Brain microvascular endothelial cell (primary cell): ENCODE data around the gene ABCB1.
"Not testable (repeated sequence)": the region's sequence is repeated elsewhere in the genome, so short reads cannot be mapped to it uniquely, and the experiment has no call there.

Source experiments
- DNase-seq: peaks from one replicate; pipeline ENCODE4 v3.0.0-alpha.2; 2020
- H3K27ac ChIP-seq: fragments of 250-450 bp; sonication (Bioruptor Pico); 2 replicates; pipeline ENCODE4 v1.5.1; 2020; ENCODE audit warnings: mild to moderate bottlenecking, moderate library complexity
- H3K27me3 ChIP-seq: fragments of 250-450 bp; sonication (Bioruptor Pico); replicated peaks from 2 replicates; pipeline ENCODE4 v1.5.1; 2020; ENCODE audit warnings: mild to moderate bottlenecking
- H3K36me3 ChIP-seq: fragments of 250-450 bp; sonication (Bioruptor Pico); replicated peaks from 2 replicates; pipeline ENCODE4 v1.5.1; 2020; ENCODE audit warnings: mild to moderate bottlenecking
- H3K4me3 ChIP-seq: 2 replicates; pipeline ENCODE4 v1.5.1; 2011; ENCODE audit warnings: low read depth, mild to moderate bottlenecking, control low read depth, low read length, moderate library complexity
- in situ Hi-C: cut with HindIII; loops from 2 replicates; pipeline ENCODE4 v1.10.0; 2017; ENCODE audit warnings: low sequenced_read_pairs, low pct_ligation_motif_present
- TF ChIP-seq, protein P1 (sequence below): IDR thresholded peaks from 2 replicates; pipeline ENCODE4 v1.5.1; 2011; ENCODE audit warnings: low read depth, mild to moderate bottlenecking, moderate library complexity, low read length, control low read depth, inconsistent platforms; ENCODE audit errors: missing control alignments

Gene ABCB1

DNA sequence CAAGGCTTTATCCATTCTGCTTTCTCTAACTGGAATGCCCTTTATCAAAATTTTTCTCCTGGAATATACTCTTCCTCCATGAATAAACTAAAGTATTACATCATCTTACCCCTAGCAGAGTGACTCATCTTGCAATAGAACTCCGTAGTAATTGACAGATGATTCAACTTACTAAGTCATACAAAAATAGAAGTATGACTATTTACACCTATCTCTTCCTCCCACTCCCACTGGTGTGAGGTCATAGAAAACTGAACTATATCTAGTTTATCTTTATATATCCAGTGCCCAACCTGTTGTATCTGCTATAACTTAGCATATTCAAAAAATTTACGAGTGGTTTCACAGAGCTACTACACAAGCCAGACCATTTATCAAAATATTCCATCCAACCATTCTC is 26.1 kb downstream of the ABCB1 start:
- H3K27me3 ChIP-seq, result no peaks in the 10 kb centered on the region
- no peaks in the 10 kb centered on the region for H3K36me3 ChIP-seq
- in situ Hi-C loops, result no loop called here
- no peak overlapping the region for H3K27ac ChIP-seq
- no peak for DNase-seq
- no peak overlapping the region for H3K4me3 ChIP-seq
- TF ChIP-seq, protein P1, sequence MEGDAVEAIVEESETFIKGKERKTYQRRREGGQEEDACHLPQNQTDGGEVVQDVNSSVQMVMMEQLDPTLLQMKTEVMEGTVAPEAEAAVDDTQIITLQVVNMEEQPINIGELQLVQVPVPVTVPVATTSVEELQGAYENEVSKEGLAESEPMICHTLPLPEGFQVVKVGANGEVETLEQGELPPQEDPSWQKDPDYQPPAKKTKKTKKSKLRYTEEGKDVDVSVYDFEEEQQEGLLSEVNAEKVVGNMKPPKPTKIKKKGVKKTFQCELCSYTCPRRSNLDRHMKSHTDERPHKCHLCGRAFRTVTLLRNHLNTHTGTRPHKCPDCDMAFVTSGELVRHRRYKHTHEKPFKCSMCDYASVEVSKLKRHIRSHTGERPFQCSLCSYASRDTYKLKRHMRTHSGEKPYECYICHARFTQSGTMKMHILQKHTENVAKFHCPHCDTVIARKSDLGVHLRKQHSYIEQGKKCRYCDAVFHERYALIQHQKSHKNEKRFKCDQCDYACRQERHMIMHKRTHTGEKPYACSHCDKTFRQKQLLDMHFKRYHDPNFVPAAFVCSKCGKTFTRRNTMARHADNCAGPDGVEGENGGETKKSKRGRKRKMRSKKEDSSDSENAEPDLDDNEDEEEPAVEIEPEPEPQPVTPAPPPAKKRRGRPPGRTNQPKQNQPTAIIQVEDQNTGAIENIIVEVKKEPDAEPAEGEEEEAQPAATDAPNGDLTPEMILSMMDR, result no peak

DNA sequence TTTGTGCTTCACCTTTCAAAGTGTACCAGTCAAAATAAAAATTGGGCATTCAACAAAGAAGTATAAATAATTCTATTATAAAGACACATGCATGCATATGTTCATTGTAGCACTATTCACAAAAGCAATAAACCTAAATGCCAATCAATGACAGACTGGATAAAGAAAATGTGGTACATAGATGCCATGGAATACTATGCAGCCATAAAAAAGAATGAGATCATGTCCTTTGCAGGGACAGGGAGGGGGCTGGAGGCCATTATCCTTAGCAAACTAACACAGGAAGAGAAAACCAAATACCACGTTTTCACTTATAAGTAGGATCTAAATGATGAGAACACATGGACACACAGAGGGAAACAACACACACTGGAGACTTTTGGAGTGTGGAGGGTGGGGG is 28.2 kb downstream of the ABCB1 start:
- DNase-seq, in situ Hi-C loops, H3K36me3 ChIP-seq, H3K27ac ChIP-seq, H3K4me3 ChIP-seq, H3K27me3 ChIP-seq: not testable (repeated sequence)

DNA sequence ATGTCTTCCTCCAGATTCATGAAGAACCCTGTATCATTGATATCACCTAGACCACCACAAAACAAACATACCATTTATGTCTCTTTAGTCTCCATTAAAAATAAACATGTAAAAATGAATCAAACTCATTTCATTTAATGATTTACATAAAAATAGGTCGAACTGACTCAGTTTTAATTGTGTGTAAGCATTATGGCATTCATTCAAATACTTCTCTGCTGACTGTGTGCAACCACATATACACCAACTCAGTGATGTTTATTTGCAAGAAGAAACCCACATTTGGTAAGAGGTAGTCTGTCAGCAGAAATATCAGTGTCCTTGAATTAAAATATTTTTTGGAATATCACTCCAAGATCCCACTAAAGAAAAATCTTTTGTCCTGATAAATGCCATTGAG is 30.5 kb downstream of the ABCB1 start:
- Histone ChIP-seq H3K27me3 (no peaks in the 10 kb centered on the region), H3K27ac (no peak overlapping the region), H3K36me3 (no peaks in the 10 kb centered on the region), H3K4me3 (no peak overlapping the region)
- in situ Hi-C loops, result no loop called here
- TF ChIP-seq, protein P1, result no peak
- peak; percentile 4 for DNase-seq

DNA sequence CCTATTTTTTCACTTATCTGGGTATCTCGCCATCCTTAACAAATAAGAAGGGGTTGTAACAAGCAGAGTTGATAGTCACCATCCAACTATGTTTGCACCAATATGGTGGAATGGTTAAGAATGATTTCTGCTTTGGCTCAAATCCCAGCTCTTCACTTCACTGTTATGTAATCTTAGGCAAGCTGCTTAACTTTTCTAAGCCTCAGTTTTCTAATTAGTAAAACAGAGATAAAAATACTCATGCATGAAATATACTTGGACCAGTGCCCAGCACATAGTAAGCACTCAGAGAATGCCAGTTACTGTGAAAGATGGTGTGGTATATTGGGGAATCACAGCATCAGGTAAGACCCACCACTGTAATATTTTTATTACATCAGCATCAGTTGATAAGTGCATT is 33.6 kb downstream of the ABCB1 start:
- Histone ChIP-seq H3K36me3 (no peaks in the 10 kb centered on the region), H3K27ac (no peak overlapping the region), H3K27me3 (no peaks in the 10 kb centered on the region), H3K4me3 (no peak overlapping the region)
- in situ Hi-C loops, result no loop called here
- TF ChIP-seq, protein P1, result no peak
- DNase-seq, result no peak

DNA sequence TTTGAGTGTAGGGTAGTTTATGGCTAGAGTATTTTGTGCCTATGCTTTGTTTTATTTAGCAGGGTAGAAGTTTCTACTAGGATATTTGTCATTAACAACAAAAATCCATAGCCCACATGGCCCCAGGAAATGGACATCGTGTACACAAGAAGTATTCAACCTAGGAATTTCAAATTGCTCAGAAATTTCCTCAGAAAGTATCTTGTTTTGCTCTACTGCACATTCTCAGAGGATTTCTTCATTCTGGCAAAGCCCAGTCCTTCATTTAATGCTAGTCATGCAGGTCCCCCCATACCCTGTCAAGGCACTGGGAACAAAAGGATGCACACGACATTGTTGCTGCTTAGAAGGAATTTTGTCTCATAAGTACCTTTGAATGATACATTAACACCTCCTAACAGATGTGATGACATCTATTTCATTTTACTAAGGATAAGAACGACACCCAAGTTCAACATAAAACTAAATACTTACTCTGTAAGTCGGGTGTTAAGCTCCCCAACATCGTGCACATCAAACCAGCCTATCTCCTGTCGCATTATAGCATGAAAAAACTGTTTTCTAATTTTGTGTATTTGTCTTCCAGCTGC is 34.3 kb downstream of the ABCB1 start:
- Histone ChIP-seq H3K36me3 (no peaks in the 10 kb centered on the region), H3K4me3 (no peak overlapping the region), H3K27me3 (no peaks in the 10 kb centered on the region), H3K27ac (no peak overlapping the region)
- DNase-seq, result no peak
- in situ Hi-C loops, result no loop called here
- TF ChIP-seq, protein P1, result no peak

DNA sequence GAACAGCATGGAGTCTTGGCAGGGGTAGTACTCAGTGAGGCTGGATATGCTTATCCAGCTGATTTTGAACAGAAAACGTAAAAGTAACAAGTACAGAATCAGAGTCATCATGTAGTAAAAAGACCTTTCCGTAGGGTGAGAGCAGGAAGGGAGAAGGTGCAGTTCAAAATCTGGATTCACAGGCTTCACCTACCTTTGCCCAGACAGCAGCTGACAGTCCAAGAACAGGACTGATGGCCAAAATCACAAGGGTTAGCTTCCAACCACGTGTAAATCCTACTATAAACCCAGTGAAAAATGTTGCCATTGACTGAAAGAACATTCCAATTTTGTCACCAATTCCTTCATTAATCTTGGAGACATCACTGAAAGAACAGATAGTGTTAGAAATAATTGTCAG is 34.8 kb downstream of the ABCB1 start:
- H3K36me3 ChIP-seq, result no peaks in the 10 kb centered on the region
- in situ Hi-C loops, result no loop called here
- no peak overlapping the region for H3K4me3 ChIP-seq
- H3K27ac ChIP-seq, result no peak overlapping the region
- H3K27me3 ChIP-seq, result no peaks in the 10 kb centered on the region
- no peak for DNase-seq
- TF ChIP-seq, protein P1, result no peak
